ENCODE data around the gene LRTM1. TPM values are rescaled to one million over a fixed set of nuclear protein-coding genes. Genes with fewer than 3 reads are reported as not detected.

The LRTM1 gene
- total and polyA plus RNA-seq, 2 donors (not counting 3 experiments of a cell fraction or from before 2014, with no cell fraction given) = not detected

DNA sequence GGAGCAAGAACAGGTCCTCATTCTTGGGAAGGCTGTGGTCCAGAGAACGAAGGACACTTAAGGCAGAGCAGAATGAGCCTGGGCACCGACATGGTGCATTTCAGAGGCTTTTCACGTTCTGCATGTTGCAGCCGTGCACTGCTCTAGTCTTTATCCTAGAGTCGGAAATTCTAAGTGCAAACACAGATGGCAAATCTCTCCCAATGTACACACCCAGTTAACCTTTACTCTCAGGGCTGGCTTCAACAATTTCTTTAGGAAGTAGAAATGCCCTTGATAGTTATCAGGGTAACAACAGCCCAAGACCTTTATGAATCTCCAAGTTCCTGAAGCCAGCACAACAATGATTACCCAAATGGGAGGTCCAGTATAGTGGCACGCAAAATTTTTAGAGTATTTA lies 39.1 kb upstream of the LRTM1 start:
- Histone ChIP-seq H3K9me1 (replicated peaks; ENCODE audit: control insufficient read depth, extremely low read depth, insufficient read depth, low read length) (no peaks in the 10 kb centered on the region), H3K4me2 (ENCODE audit: insufficient read depth, low read length) (no peak overlapping the region), H3K36me3 (ENCODE audit: control insufficient read depth in 2 of 2, extremely low read depth in 1 of 2, insufficient read depth in 2 of 2, low read length in 2 of 2) (no peaks in the 10 kb centered on the region), H3K27ac (ENCODE audit: insufficient read depth, low read depth, low read length) (no peak overlapping the region), H2AFZ (ENCODE audit: low read depth, low read length) (no peak overlapping the region), H3K9me3 (replicated peaks; ENCODE audit: control insufficient read depth, insufficient read depth, low read length) (no peaks in the 10 kb centered on the region), H3K79me2 (ENCODE audit: control insufficient read depth, insufficient read depth, low read length) (no peaks in the 10 kb centered on the region), H3K27me3 (ENCODE audit: control insufficient read depth in 2 of 2, insufficient read depth in 2 of 2, low read length in 2 of 2) (no peaks in the 10 kb centered on the region), H4K20me1 (replicated peaks; ENCODE audit: control insufficient read depth, extremely low read depth, insufficient read depth, low read length) (no peaks in the 10 kb centered on the region), H3K4me3 (replicated peaks in 1 of 3; ENCODE audit: insufficient read depth in 1 of 3, low read depth in 1 of 3, low read length in 3 of 3) (no peak overlapping the region), H3K4me1 (ENCODE audit: control insufficient read depth, extremely low read depth, insufficient read depth, low read length) (no peaks in the 10 kb centered on the region), H3K9ac (replicated peaks; ENCODE audit: extremely low read depth, insufficient read depth, low read length) (no peak overlapping the region)
- ChIA-PET CTCF (no interaction called here), POLR2A (no interaction called here)
- no peak for FAIRE-seq
- intact Hi-C loops (cut with micrococcal nuclease) = no loop called here
- dilution Hi-C loops (cut with MboI; ENCODE audit: extremely low pct_ligation_motif_present, low sequenced_read_pairs) = no loop called here
- no TSS peak for BruUV-seq (replicated peaks)
- TF ChIP-seq CTCF (IDR thresholded peaks at IDR 0.05; ENCODE audit: extremely low read depth in 1 of 2, insufficient read depth in 1 of 2, low read depth in 1 of 2, low read length in 2 of 2) (no peak), POLR2AphosphoS5 (IDR thresholded peaks at IDR 0.05; ENCODE audit: insufficient read depth, low read depth, low read length) (no peak), EZH2 (IDR thresholded peaks at IDR 0.05; ENCODE audit: borderline replicate concordance, low read depth, low read length, severe bottlenecking) (no peak), POLR2A (IDR thresholded peaks at IDR 0.05; ENCODE audit: low read depth, low read length) (no peak), MYC (IDR thresholded peaks at IDR 0.05; ENCODE audit: low read depth, low read length) (no peak), FOS (IDR thresholded peaks at IDR 0.05; ENCODE audit: borderline replicate concordance, insufficient read depth, low read length) (no peak), GATA2 (IDR thresholded peaks at IDR 0.05; ENCODE audit: insufficient read depth, insufficient read length, low read depth, low read length) (no peak), JUN (IDR thresholded peaks at IDR 0.05; ENCODE audit: borderline replicate concordance, insufficient read depth, insufficient read length, low read depth) (no peak)
- TF ChIP-seq, protein P1, sequence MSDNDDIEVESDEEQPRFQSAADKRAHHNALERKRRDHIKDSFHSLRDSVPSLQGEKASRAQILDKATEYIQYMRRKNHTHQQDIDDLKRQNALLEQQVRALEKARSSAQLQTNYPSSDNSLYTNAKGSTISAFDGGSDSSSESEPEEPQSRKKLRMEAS (IDR thresholded peaks at IDR 0.05; ENCODE audit: insufficient read depth, insufficient read length) = no peak
- DNase-seq (ENCODE audit: low read depth, low spot score) = no peak
